Keratinocyte (primary cell): ENCODE data around the gene RASGRF2. TPM values are rescaled to one million over a fixed set of nuclear protein-coding genes. Genes with fewer than 3 reads are reported as not detected.

Experiments
- DNase-seq: peaks from one replicate; pipeline ENCODE4 v3.0.0-alpha.2; 2011; ENCODE audit warnings: low read depth, missing footprints, low spot score
- FAIRE-seq: peaks from 2 replicates; lab custom pipeline; 2011; peaks lifted over from hg19 to GRCh38; lab: Jason Lieb, UNC
- H2AFZ ChIP-seq: 2 replicates; pipeline ENCODE4 v1.6.0; 2012; ENCODE audit warnings: low read length, control low read depth, inconsistent platforms; ENCODE audit not compliant: control insufficient read depth
- H3K27ac ChIP-seq: 2 replicates; pipeline ENCODE4 v1.5.1; 2011; ENCODE audit warnings: low read length; ENCODE audit not compliant: control insufficient read depth, insufficient read depth
- H3K27me3 ChIP-seq: 3 replicates; pipeline ENCODE4 v1.6.0; 2011; ENCODE audit warnings: low read length; ENCODE audit not compliant: control insufficient read depth, insufficient read depth; ENCODE audit errors: extremely low read depth
- H3K36me3 ChIP-seq, 2 experiments: 2 replicates in 1 of 2; 3 replicates in 1 of 2; pipeline ENCODE4 v1.5.1; 2011; ENCODE audit warnings: low read length in 2 of 2, mild to moderate bottlenecking in 1 of 2; ENCODE audit not compliant: control insufficient read depth in 2 of 2, insufficient read depth in 2 of 2; ENCODE audit errors: extremely low read depth in 1 of 2
- H3K4me1 ChIP-seq: 3 replicates; pipeline ENCODE4 v1.5.1; 2011; ENCODE audit warnings: low read length; ENCODE audit not compliant: control insufficient read depth, insufficient read depth; ENCODE audit errors: extremely low read depth
- H3K4me2 ChIP-seq: 3 replicates; pipeline ENCODE4 v1.6.0; 2011; ENCODE audit warnings: low read depth, low read length; ENCODE audit not compliant: control insufficient read depth, insufficient read depth; ENCODE audit errors: extremely low read depth
- H3K4me3 ChIP-seq, 3 experiments: fragments of 200-600 bp in 1 of 3; sonication (generic) in 1 of 3; 2 replicates in 2 of 3; 3 replicates in 1 of 3; pipeline ENCODE4 v1.5.1; 2011 to 2016; ENCODE audit warnings: low read length in 3 of 3, mild to moderate bottlenecking in 3 of 3, control low read depth in 2 of 3, inconsistent platforms in 1 of 3, low read depth in 1 of 3, mixed read lengths in 1 of 3, mixed run types in 1 of 3, moderate library complexity in 1 of 3; ENCODE audit not compliant: control insufficient read depth in 2 of 3, insufficient read depth in 2 of 3; ENCODE audit errors: extremely low read depth in 1 of 3
- H3K79me2 ChIP-seq: 2 replicates; pipeline ENCODE4 v1.6.0; 2012; ENCODE audit warnings: low read length; ENCODE audit not compliant: control insufficient read depth, insufficient read depth
- H3K9ac ChIP-seq: 3 replicates; pipeline ENCODE4 v1.6.0; 2011; ENCODE audit warnings: low read length; ENCODE audit not compliant: control insufficient read depth, insufficient read depth; ENCODE audit errors: extremely low read depth
- H3K9me1 ChIP-seq: 3 replicates; pipeline ENCODE4 v1.6.0; 2011; ENCODE audit warnings: low read length; ENCODE audit not compliant: control insufficient read depth, insufficient read depth; ENCODE audit errors: extremely low read depth
- H3K9me3 ChIP-seq: 2 replicates; pipeline ENCODE4 v1.5.1; 2012; ENCODE audit warnings: low read depth, low read length; ENCODE audit not compliant: control insufficient read depth
- H4K20me1 ChIP-seq: 3 replicates; pipeline ENCODE4 v1.6.0; 2011; ENCODE audit warnings: low read length; ENCODE audit not compliant: control insufficient read depth, insufficient read depth; ENCODE audit errors: extremely low read depth
- EZH2 ChIP-seq: IDR thresholded peaks from one replicate; pipeline ENCODE4 v1.6.1; 2012; ENCODE audit warnings: inconsistent platforms, mild to moderate bottlenecking, low read length, moderate library complexity
- dilution Hi-C: fragments of 300-500 bp; cut with MboI; formaldehyde crosslinking; loops from one replicate; pipeline ENCODE4 v1.7.0; 2020; ENCODE audit warnings: low sequenced_read_pairs; ENCODE audit not compliant: extremely low pct_ligation_motif_present
- polyA plus RNA-seq, 5 experiments: library from polyadenylated mRNA; depleted of rRNA in 3 of 5; stranded (reverse) in 3 of 5; stranded (forward) in 1 of 5; unstranded in 1 of 5; fragments of >200 nt; gene quantifications; 1 replicate in 1 of 5; 2 replicates in 3 of 5; 3 replicates in 1 of 5; pipeline versions ENCODE4 v1.2.1 to v1.2.3, GENCODE V29; 2011 to 2012; ENCODE audit warnings: missing spikeins in 2 of 5, low read depth in 1 of 5, low replicate concordance in 1 of 5
- TF ChIP-seq, protein P1 (sequence below), 3 experiments: IDR thresholded peaks in 1 of 3; conservative IDR thresholded peaks in 1 of 3; optimal IDR thresholded peaks in 1 of 3; 2 replicates in 2 of 3; 3 replicates in 1 of 3; pipeline versions ENCODE3 to v1.5.1; 2011; ENCODE audit warnings: low read length in 3 of 3, mild to moderate bottlenecking in 3 of 3, moderate library complexity in 2 of 3, control low read depth in 1 of 3, inconsistent platforms in 1 of 3; ENCODE audit not compliant: insufficient read depth in 2 of 3; ENCODE audit errors: extremely low read depth in 1 of 3

The RASGRF2 gene
- polyA plus RNA-seq, 1 donor (not counting 4 experiments of a cell fraction or from before 2014, with no cell fraction given): 0.03 TPM

DNA sequence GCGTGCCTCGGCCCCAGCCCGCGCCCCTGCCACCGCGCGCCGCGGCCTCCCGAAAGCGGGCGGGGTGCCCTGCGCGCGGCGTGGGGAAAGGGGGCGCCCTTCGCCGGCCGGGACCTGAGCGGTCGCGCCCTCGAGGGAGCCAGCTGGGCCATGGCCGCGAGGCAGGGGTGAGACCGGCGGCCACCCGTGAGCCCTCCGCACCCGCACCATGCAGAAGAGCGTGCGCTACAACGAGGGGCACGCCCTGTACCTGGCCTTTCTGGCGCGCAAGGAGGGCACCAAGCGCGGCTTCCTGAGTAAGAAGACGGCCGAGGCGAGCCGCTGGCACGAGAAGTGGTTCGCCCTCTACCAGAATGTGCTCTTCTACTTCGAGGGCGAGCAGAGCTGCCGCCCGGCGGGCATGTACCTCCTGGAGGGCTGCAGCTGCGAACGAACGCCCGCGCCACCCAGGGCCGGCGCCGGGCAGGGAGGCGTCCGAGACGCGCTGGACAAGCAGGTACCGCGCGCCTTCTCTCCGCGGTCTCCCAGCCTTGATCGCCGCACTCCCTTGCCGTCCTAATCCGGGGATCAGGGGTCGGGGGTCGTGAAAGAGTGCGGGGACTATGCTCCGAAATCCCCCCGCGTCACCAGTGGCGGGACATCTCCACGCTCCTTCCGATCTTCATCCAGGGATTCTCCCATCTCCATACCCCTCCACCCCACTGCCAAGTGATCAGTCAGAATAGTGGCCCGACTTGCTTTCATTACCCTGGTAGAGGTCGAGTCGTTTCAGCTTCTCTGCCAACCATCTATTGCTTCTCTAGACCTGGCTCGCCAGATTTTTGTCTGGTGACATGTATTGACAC is 590 bp downstream of the RASGRF2 start:
- Histone ChIP-seq H4K20me1 (no peaks in the 10 kb centered on the region), H3K4me3 (peak overlapping the region in 2 of 3 experiments; percentile 10 to 11), H3K9ac (no peak overlapping the region), H3K4me2 (peak overlapping the region; percentile 57), H3K79me2 (no peaks in the 10 kb centered on the region), H3K9me3 (no peaks in the 10 kb centered on the region), H3K9me1 (no peaks in the 10 kb centered on the region), H3K27ac (no peak overlapping the region), H3K4me1 (no peaks in the 10 kb centered on the region), H3K36me3 (no peaks in the 10 kb centered on the region), H3K27me3 (peaks cover 52% of the 10 kb centered on the region), H2AFZ (peak overlapping the region; percentile 21)
- no peak for DNase-seq
- TF ChIP-seq, protein P1, sequence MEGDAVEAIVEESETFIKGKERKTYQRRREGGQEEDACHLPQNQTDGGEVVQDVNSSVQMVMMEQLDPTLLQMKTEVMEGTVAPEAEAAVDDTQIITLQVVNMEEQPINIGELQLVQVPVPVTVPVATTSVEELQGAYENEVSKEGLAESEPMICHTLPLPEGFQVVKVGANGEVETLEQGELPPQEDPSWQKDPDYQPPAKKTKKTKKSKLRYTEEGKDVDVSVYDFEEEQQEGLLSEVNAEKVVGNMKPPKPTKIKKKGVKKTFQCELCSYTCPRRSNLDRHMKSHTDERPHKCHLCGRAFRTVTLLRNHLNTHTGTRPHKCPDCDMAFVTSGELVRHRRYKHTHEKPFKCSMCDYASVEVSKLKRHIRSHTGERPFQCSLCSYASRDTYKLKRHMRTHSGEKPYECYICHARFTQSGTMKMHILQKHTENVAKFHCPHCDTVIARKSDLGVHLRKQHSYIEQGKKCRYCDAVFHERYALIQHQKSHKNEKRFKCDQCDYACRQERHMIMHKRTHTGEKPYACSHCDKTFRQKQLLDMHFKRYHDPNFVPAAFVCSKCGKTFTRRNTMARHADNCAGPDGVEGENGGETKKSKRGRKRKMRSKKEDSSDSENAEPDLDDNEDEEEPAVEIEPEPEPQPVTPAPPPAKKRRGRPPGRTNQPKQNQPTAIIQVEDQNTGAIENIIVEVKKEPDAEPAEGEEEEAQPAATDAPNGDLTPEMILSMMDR (optimal IDR thresholded peaks at IDR 0.05 in 1 of 3, IDR thresholded peaks at IDR 0.05 in 1 of 3, conservative IDR thresholded peaks at IDR 0.05 in 1 of 3; ENCODE audit: extremely low read depth in 1 of 3, insufficient read depth in 2 of 3, low read length in 3 of 3): peak in 1 of 3 experiments; percentile 38
- TF ChIP-seq EZH2: peak; percentile 96
- no peak for FAIRE-seq
- dilution Hi-C loops: no loop called here

DNA sequence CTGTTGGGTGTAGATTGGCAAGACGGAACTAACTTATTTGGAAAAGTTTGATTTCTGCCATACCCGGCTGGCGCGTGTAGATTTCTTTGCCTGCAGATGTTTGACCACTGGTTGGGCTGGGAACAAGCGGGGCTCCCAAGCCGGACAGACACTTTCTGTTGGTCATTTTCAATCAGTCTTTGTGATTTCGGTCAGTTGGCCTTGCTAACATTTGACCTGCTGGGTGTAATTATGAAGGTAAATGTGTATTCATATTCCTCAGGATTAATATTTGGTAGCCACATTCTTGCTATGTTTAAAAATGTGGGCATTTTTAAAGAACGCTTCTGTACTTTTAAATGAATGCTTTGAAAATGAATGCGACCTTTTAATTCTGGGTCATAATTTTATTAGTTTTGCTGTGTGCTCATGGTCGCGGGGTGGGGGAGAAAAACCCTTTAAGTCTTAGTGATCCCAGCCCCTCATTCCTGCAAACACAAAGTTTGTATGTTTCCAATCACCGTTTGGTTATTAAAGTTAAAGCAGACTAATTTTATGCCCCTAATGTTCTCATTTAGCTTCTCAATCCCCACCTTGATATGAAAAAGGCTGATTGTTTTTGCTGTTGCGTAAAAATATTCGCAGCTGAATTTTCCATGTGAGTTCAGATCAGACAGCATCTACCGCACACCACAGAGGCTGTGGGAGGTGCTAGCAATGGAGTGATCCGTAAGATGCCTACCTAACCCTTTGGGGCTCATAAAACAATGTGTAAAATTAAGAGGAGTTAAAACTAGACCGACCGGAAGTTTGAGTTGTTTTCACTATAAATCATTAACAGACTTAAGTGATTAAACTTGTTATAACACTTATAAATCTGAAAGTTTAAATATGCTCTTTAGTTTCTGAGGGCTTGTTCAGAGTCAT is 1.5 kb downstream of the RASGRF2 start:
- H3K4me2 ChIP-seq: peak overlapping the region; percentile 57
- no peak for DNase-seq
- TF ChIP-seq, protein P1 (optimal IDR thresholded peaks at IDR 0.05 in 1 of 3, IDR thresholded peaks at IDR 0.05 in 1 of 3, conservative IDR thresholded peaks at IDR 0.05 in 1 of 3; ENCODE audit: extremely low read depth in 1 of 3, insufficient read depth in 2 of 3, low read length in 3 of 3): no peak
- TF ChIP-seq EZH2: peak; percentile 57
- FAIRE-seq: no peak
- peaks cover 52% of the 10 kb centered on the region for H3K27me3 ChIP-seq
- no peak overlapping the region for H3K9ac ChIP-seq
- no peak overlapping the region for H3K27ac ChIP-seq
- no peaks in the 10 kb centered on the region for H3K79me2 ChIP-seq
- no peaks in the 10 kb centered on the region for H4K20me1 ChIP-seq
- dilution Hi-C loops: no loop called here
- H3K36me3 ChIP-seq: no peaks in the 10 kb centered on the region
- peak overlapping the region in 1 of 3 experiments; percentile 11 for H3K4me3 ChIP-seq
- H3K4me1 ChIP-seq: no peaks in the 10 kb centered on the region
- H2AFZ ChIP-seq: no peak overlapping the region
- H3K9me3 ChIP-seq: no peaks in the 10 kb centered on the region
- H3K9me1 ChIP-seq: no peaks in the 10 kb centered on the region
